HG03097 (cell line): ENCODE measurements around the gene PTPRD.

ENCODE experiments used
- ATAC-seq: cut with Tn5 transposase; IDR thresholded peaks from one replicate; pipeline ENCODE4 v1.9.1; 2021; ENCODE audit not compliant: unreplicated experiment, low FRiP score

PTPRD gene

GRCh38 chr9:10208691-10209069 is 404.1 kb downstream of the PTPRD start:
- no peak for ATAC-seq

- no peak for ATAC-seq
These were observed 408.5 kb downstream of the PTPRD start for GRCh38 chr9:10204276-10204675.

DNA sequence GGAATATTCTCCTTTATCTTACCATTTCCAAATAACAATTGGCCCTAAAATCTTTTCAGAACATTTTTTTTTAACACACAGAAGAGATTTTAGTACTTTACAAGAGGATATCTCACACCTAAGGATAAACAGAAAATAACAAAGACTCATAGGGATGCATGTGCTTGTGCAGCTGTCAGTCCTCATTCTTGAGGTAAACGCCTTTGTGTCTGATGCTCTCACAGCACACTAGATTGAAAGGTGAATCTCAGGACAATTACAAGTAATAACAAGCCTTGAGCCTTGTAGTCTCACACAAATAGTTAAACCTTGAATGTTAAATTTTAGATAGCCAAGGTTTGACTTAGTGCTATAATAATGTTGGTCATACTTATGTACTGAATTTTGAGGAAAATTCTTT is 439.2 kb downstream of the PTPRD start:
- no peak for ATAC-seq

- ATAC-seq: no peak
These were observed 440.3 kb downstream of the PTPRD start for GRCh38 chr9:10172476-10172875.

GRCh38 chr9:10168241-10168640 is 444.6 kb downstream of the PTPRD start:
- no peak for ATAC-seq

GRCh38 chr9:10148796-10149195 is 464.0 kb downstream of the PTPRD start:
- no peak for ATAC-seq

GRCh38 chr9:10146517-10147331 is 466.1 kb downstream of the PTPRD start:
- no peak for ATAC-seq

DNA sequence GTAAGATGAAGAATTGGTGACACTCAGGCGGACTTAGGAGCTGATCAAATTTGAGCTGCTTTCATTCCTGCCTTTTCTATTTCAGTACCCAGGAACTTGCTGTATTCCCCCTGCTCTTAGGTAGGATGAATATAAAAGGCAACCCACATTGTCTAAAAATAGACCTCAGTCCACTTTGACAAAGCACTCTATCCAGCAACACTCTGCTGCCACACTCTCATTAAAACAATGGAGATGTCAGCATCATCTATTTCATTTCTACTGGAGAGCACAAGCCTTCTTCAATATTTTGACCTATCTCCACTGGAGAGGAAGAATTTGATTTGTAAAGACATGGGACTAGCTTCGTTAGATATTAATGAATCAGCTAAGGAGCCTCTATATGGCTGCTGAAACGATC is 468.4 kb downstream of the PTPRD start:
- no peak for ATAC-seq

DNA sequence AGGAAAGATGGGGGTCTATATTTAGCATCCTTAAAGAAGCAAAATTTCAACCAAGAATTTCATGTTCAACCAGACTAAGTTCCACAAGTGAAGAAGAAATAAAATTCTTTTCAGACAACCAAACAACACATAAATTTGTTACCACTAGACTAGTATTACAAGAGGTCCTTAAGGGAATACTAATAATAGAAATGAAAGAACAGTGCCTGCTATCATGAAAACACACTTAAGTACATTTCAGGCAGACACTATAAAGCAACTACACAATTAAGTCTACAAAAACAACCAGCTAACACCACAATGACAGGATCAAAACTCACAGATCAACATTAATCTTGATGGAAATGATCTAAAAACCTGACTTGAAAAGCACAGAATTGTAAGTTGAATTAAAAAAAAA is 477.2 kb downstream of the PTPRD start:
- ATAC-seq: no peak

- no peak for ATAC-seq
These were observed 478.5 kb downstream of the PTPRD start for GRCh38 chr9:10134266-10134665.

GRCh38 chr9:10130061-10130675 is 482.6 kb downstream of the PTPRD start:
- ATAC-seq: no peak

DNA sequence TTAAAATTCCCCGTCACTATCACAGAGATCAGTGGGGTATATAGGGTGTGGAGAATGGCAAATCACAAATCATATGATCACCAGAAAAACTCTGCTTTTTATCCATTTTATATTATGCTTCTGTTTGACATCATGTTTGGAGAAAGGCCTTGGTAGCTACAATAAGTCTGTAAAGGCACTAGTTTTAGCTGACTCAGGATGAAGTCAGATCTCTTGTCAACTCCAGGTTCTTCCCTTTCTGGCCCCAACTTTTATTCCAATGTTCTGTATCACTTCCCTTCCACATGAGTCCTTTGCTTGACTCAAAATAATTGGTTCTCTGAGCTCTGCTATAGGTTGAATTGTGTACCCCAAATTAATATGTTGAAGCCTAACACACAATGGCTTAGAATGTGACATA is 484.9 kb downstream of the PTPRD start:
- no peak for ATAC-seq

DNA sequence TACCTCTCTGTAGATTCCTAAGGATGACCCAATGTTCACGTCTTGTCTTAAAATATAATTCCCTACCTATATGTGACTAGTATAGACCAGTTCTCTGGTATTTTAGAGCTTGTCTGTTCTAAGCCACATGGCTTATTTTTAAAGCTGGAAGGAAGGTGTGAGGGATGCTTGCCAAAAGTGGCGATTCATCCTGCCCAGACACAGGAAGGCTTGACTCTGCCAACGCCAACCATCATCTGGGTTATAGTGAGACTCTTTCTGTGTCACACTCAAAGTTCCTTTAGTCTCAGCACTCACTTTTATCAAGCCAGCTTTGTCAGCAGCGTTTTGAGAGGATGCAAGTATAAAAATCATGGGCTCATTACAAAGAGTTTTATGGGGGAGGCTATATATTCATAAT is 500.0 kb downstream of the PTPRD start:
- no peak for ATAC-seq

DNA sequence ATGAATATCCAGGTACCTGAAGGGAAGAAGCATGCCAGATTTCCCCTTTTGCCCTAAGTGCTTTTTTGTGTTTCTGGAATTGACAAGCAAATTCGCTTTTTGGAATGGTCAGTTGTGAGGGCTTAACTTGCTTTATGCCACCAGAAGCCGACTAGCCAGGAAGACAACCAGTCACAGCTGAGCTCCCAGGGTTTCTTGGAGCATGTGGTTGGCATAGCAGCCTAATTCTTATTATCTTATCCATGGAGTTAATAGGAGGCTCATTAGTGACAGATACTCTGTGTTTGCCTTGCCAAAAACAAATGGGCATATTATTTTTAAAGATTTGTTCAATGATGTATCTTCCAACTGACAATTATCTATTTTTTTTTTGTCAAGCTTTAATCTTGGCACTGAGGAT is 500.7 kb downstream of the PTPRD start:
- no peak for ATAC-seq

- no peak for ATAC-seq
These were observed 504.0 kb downstream of the PTPRD start for GRCh38 chr9:10108815-10109214.

DNA sequence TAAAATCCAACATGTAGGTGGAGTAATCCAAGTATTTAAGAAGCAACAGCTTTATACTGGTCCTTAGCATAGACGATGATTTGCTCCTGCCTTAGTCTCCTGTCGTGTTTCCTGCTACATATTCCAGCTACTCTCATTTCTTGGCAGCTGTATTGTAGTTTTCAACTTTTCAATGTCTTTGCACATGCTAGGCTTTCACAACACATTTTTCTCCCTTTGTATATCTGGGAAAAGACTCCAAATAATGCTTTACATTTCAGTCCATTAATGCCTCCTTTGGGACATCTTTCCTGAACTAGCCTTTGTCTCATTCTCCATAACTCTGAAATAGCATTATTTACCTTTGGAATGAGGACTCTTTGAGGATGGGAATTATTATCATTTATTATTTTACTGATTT is 508.0 kb downstream of the PTPRD start:
- no peak for ATAC-seq

- ATAC-seq: no peak
These were observed 517.6 kb downstream of the PTPRD start for GRCh38 chr9:10095208-10095607.

DNA sequence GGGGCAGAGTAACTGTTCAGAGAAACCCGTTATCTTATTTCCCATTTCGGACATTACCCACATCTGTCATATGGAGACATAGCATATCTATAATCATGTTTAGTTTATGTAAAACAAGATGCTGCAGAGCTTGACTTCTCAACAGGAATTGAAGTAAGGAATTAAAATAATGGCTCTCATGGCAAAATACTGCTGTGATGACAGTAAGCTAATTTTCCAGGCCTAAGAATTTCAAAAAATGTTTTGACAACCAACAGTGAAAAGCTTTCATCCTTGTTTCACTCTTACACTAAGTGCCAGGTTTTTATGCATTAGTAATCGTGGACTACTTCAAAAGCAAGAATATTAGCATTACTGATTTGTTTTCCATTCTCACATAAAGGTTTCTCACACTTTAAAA is 518.2 kb downstream of the PTPRD start:
- ATAC-seq: no peak

DNA sequence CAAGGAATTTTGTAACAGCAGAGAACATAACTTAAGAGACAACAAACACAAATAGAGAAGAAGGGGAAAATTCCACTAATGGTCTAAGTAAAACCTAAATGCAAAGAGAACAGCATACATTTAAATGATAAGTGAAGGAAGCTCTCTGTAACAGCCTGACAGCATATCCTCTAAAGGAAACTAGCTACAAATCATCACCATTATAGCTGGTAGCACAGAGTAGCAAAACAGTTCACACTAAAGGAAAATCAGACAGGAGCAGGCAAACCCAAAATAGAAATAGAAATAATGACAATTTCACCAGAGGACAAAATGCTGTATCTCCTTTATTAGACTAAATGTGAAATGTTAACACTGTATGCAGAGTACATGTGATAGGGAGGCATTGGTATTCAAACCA is 532.8 kb downstream of the PTPRD start:
- ATAC-seq: no peak

DNA sequence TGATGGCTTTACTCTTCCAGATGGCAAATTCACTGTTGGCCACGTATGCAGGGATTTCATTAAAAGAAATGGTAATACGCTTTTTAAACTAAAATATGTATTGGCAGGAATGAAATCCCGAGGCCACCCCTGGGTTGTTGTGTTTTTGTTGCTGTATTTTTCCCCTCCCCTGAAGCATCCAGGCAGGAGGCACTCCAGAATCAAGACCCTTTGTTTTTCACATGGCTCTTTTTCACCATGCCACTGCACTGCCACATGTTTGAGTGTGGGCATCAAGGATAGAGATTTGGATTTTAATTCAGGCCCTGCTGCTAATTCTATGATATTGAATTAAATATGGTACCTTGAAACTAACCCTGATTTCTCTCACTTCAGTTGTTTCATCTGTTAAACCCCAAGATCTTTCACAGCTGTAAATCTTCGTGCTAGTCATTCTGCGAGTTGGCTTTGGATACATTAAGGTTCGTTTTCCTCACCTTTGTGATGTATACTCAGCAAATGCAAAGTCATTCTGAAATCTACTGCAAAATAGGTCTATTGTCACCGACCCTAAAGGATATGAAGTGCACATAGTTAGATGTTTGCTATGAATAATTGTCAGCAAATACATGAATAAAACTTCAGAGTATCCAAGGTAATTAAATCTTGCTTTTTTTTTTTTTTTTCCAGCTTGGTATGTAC is 533.4 kb downstream of the PTPRD start:
- ATAC-seq: peak; percentile 63

- ATAC-seq: no peak
These were observed 541.2 kb downstream of the PTPRD start for GRCh38 chr9:10071579-10071978.
